Keratinocyte (primary cell): Measurements from ENCODE around the gene CRKL. TPM values are rescaled to one million over a fixed set of nuclear protein-coding genes. Genes with fewer than 3 reads are reported as not detected.

Experiments used
- DNase-seq: peaks from one replicate; pipeline ENCODE4 v3.0.0-alpha.2; 2011; ENCODE audit warnings: low read depth, missing footprints, low spot score
- FAIRE-seq: peaks from 2 replicates; lab custom pipeline; 2011; peaks lifted over from hg19 to GRCh38; lab: Jason Lieb, UNC
- H2AFZ ChIP-seq: 2 replicates; pipeline ENCODE4 v1.6.0; 2012; ENCODE audit warnings: low read length, control low read depth, inconsistent platforms; ENCODE audit not compliant: control insufficient read depth
- H3K27ac ChIP-seq: 2 replicates; pipeline ENCODE4 v1.5.1; 2011; ENCODE audit warnings: low read length; ENCODE audit not compliant: control insufficient read depth, insufficient read depth
- H3K27me3 ChIP-seq: 3 replicates; pipeline ENCODE4 v1.6.0; 2011; ENCODE audit warnings: low read length; ENCODE audit not compliant: control insufficient read depth, insufficient read depth; ENCODE audit errors: extremely low read depth
- H3K36me3 ChIP-seq, 2 experiments: 2 replicates in 1 of 2; 3 replicates in 1 of 2; pipeline ENCODE4 v1.5.1; 2011; ENCODE audit warnings: low read length in 2 of 2, mild to moderate bottlenecking in 1 of 2; ENCODE audit not compliant: control insufficient read depth in 2 of 2, insufficient read depth in 2 of 2; ENCODE audit errors: extremely low read depth in 1 of 2
- H3K4me1 ChIP-seq: 3 replicates; pipeline ENCODE4 v1.5.1; 2011; ENCODE audit warnings: low read length; ENCODE audit not compliant: control insufficient read depth, insufficient read depth; ENCODE audit errors: extremely low read depth
- H3K4me2 ChIP-seq: 3 replicates; pipeline ENCODE4 v1.6.0; 2011; ENCODE audit warnings: low read depth, low read length; ENCODE audit not compliant: control insufficient read depth, insufficient read depth; ENCODE audit errors: extremely low read depth
- H3K4me3 ChIP-seq, 3 experiments: fragments of 200-600 bp in 1 of 3; sonication (generic) in 1 of 3; 2 replicates in 2 of 3; 3 replicates in 1 of 3; pipeline ENCODE4 v1.5.1; 2011 to 2016; ENCODE audit warnings: low read length in 3 of 3, mild to moderate bottlenecking in 3 of 3, control low read depth in 2 of 3, inconsistent platforms in 1 of 3, low read depth in 1 of 3, mixed read lengths in 1 of 3, mixed run types in 1 of 3, moderate library complexity in 1 of 3; ENCODE audit not compliant: control insufficient read depth in 2 of 3, insufficient read depth in 2 of 3; ENCODE audit errors: extremely low read depth in 1 of 3
- H3K79me2 ChIP-seq: 2 replicates; pipeline ENCODE4 v1.6.0; 2012; ENCODE audit warnings: low read length; ENCODE audit not compliant: control insufficient read depth, insufficient read depth
- H3K9ac ChIP-seq: 3 replicates; pipeline ENCODE4 v1.6.0; 2011; ENCODE audit warnings: low read length; ENCODE audit not compliant: control insufficient read depth, insufficient read depth; ENCODE audit errors: extremely low read depth
- H3K9me1 ChIP-seq: 3 replicates; pipeline ENCODE4 v1.6.0; 2011; ENCODE audit warnings: low read length; ENCODE audit not compliant: control insufficient read depth, insufficient read depth; ENCODE audit errors: extremely low read depth
- H3K9me3 ChIP-seq: 2 replicates; pipeline ENCODE4 v1.5.1; 2012; ENCODE audit warnings: low read depth, low read length; ENCODE audit not compliant: control insufficient read depth
- H4K20me1 ChIP-seq: 3 replicates; pipeline ENCODE4 v1.6.0; 2011; ENCODE audit warnings: low read length; ENCODE audit not compliant: control insufficient read depth, insufficient read depth; ENCODE audit errors: extremely low read depth
- CTCF ChIP-seq, 3 experiments: IDR thresholded peaks in 1 of 3; conservative IDR thresholded peaks in 1 of 3; optimal IDR thresholded peaks in 1 of 3; 2 replicates in 2 of 3; 3 replicates in 1 of 3; pipeline versions ENCODE3 to v1.5.1; 2011; ENCODE audit warnings: low read length in 3 of 3, mild to moderate bottlenecking in 3 of 3, moderate library complexity in 2 of 3, control low read depth in 1 of 3, inconsistent platforms in 1 of 3; ENCODE audit not compliant: insufficient read depth in 2 of 3; ENCODE audit errors: extremely low read depth in 1 of 3
- EZH2 ChIP-seq: IDR thresholded peaks from one replicate; pipeline ENCODE4 v1.6.1; 2012; ENCODE audit warnings: inconsistent platforms, mild to moderate bottlenecking, low read length, moderate library complexity
- dilution Hi-C: fragments of 300-500 bp; cut with MboI; formaldehyde crosslinking; loops from one replicate; pipeline ENCODE4 v1.7.0; 2020; ENCODE audit warnings: low sequenced_read_pairs; ENCODE audit not compliant: extremely low pct_ligation_motif_present
- polyA plus RNA-seq, 5 experiments: library from polyadenylated mRNA; depleted of rRNA in 3 of 5; stranded (reverse) in 3 of 5; stranded (forward) in 1 of 5; unstranded in 1 of 5; fragments of >200 nt; gene quantifications; 1 replicate in 1 of 5; 2 replicates in 3 of 5; 3 replicates in 1 of 5; pipeline versions ENCODE4 v1.2.1 to v1.2.3, GENCODE V29; 2011 to 2012; ENCODE audit warnings: missing spikeins in 2 of 5, low read depth in 1 of 5, low replicate concordance in 1 of 5

CRKL gene
- polyA plus RNA-seq, 1 donor (not counting 4 experiments of a cell fraction or from before 2014, with no cell fraction given): 32.1 TPM

- H3K9me1 ChIP-seq: no peaks in the 10 kb centered on the region
- dilution Hi-C loops: no loop called here
- H4K20me1 ChIP-seq: peaks cover 28% of the 10 kb centered on the region
- H3K36me3 ChIP-seq: peaks cover 3 to 17% of the 10 kb centered on the region in 2 experiments
- H3K9me3 ChIP-seq: no peaks in the 10 kb centered on the region
- H3K4me1 ChIP-seq: peaks cover 28% of the 10 kb centered on the region
- no peaks in the 10 kb centered on the region for H3K27me3 ChIP-seq
- peaks cover 94% of the 10 kb centered on the region for H3K79me2 ChIP-seq
- no peak overlapping the region for H3K4me2 ChIP-seq
- H3K9ac ChIP-seq: no peak overlapping the region
- no peak for DNase-seq
- H2AFZ ChIP-seq: no peak overlapping the region
- FAIRE-seq: no peak
- no peak overlapping the region for H3K4me3 ChIP-seq
- no peak overlapping the region for H3K27ac ChIP-seq
- no peak for TF ChIP-seq CTCF (optimal IDR thresholded peaks at IDR 0.05 in 1 of 3, IDR thresholded peaks at IDR 0.05 in 1 of 3, conservative IDR thresholded peaks at IDR 0.05 in 1 of 3; ENCODE audit: extremely low read depth in 1 of 3, insufficient read depth in 2 of 3, low read length in 3 of 3)
- TF ChIP-seq EZH2: no peak
These were observed 26.1 kb downstream of the CRKL start for GRCh38 chr22:20943104-20943933.

- H3K36me3 ChIP-seq: peaks cover 5 to 15% of the 10 kb centered on the region in 2 experiments
- H4K20me1 ChIP-seq: peaks cover 22% of the 10 kb centered on the region
- no peak overlapping the region for H3K4me3 ChIP-seq
- no peak overlapping the region for H3K4me2 ChIP-seq
- dilution Hi-C loops: no loop called here
- no peak overlapping the region for H3K9ac ChIP-seq
- peaks cover 94% of the 10 kb centered on the region for H3K79me2 ChIP-seq
- peaks cover 28% of the 10 kb centered on the region for H3K4me1 ChIP-seq
- DNase-seq (no peak), FAIRE-seq (no peak)
- no peaks in the 10 kb centered on the region for H3K9me1 ChIP-seq
- TF ChIP-seq CTCF (optimal IDR thresholded peaks at IDR 0.05 in 1 of 3, IDR thresholded peaks at IDR 0.05 in 1 of 3, conservative IDR thresholded peaks at IDR 0.05 in 1 of 3; ENCODE audit: extremely low read depth in 1 of 3, insufficient read depth in 2 of 3, low read length in 3 of 3): no peak
- no peak for TF ChIP-seq EZH2
- H3K9me3 ChIP-seq: no peaks in the 10 kb centered on the region
- H3K27me3 ChIP-seq: no peaks in the 10 kb centered on the region
- H2AFZ ChIP-seq: no peak overlapping the region
- no peak overlapping the region for H3K27ac ChIP-seq
These were observed 26.8 kb downstream of the CRKL start for GRCh38 chr22:20944042-20944441.
